ENCODE results near the gene ADAM10. TPM values are rescaled to one million over a fixed set of nuclear protein-coding genes. Genes with fewer than 3 reads are reported as not detected.
"Not testable (repeated sequence)": the region's sequence is repeated elsewhere in the genome, so short reads cannot be mapped to it uniquely, and the experiment has no call there.

ADAM10 gene
- total and polyA plus RNA-seq, 5 experiments from 2014 or later: 96.4 to 150 (median 108) TPM

GRCh38 chr15:58770857-58771620, 21.5 kb upstream of the ADAM10 start, which contains the start of gene MINDY2:
MINDY2 (plus strand) TSS chr15:58771302; CDS start chr15:58771396, 94 bp downstream.
- peak within 1 kb of the TSS in 2 of 10 donors; percentile 4 to 90 for H3K4me3 Mint-ChIP-seq
- H3K27ac Mint-ChIP-seq: peak within 1 kb of the TSS; percentile 87 to 97 (median 96)

GRCh38 chr15:58770519-58770856, 21.0 kb upstream of the ADAM10 start:
- Mint-ChIP-seq H3K9me3 (peaks cover 0 to 4% (median 0%) of the 10 kb centered on the region in 9 donors), H3K27me3 (no peaks in the 10 kb centered on the region), H3K4me3 (peak overlapping the region in 1 of 10 donors; percentile 90), H3K27ac (peak overlapping the region; percentile 87 to 97 (median 96)), H3K4me1 (peaks cover 6 to 20% (median 13%) of the 10 kb centered on the region in 4 donors), H3K36me3 (no peaks in the 10 kb centered on the region)
- peak; percentile 40 to 46 for ATAC-seq
- POLR2A ChIA-PET: interaction anchor here (0.5 to 3.5 kb wide), 10 partner anchors 11 to 918 kb away, joined by 3 to 83 read pairs (median 4); partner anchors contain the start of genes ADAM10, BNIP2 and SLTM
- DNase-seq: peak in 3 of 10 donors; percentile 6 to 27 (median 14)

More at GRCh38 chr15:58770857-58771620, 21.5 kb upstream of the ADAM10 start, which contains the start of gene MINDY2:
- POLR2A ChIA-PET: interaction anchor here (0.5 to 3.5 kb wide), 9 partner anchors 12 to 918 kb away, joined by 3 to 83 read pairs (median 4); partner anchors contain the start of genes ADAM10, BNIP2 and SLTM
- ATAC-seq (peak; percentile 92 to 94), DNase-seq (peak; percentile 83 to 96 (median 90))
- no peaks in the 10 kb centered on the region for H3K27me3 Mint-ChIP-seq
- H3K9me3 Mint-ChIP-seq: no peaks in the 10 kb centered on the region
- peaks cover 6 to 20% (median 13%) of the 10 kb centered on the region in 4 donors for H3K4me1 Mint-ChIP-seq
- no peaks in the 10 kb centered on the region for H3K36me3 Mint-ChIP-seq

DNA sequence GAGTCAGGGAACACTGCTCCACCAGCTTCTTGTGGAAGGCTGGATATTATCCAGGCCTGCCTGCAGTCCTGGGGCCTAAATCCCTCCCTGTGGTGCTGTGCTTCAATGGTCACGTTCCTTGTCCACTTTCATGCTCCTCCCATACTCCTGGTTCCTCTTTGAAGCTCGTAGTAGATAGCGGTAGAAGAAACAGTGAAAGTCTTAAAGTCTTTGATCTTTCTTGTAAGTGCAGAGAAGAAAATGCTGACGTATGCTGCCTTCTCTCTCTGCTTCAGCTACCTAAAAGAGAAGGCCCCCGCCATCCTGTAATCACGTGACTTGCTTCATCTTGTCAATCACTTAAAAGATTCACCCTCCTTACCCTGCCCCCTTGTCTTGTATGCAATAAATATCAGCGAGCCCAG, 19.1 kb upstream of the ADAM10 start:
- not testable (repeated sequence) for H3K27me3 Mint-ChIP-seq, H3K36me3 Mint-ChIP-seq, ATAC-seq, H3K4me3 Mint-ChIP-seq
- peak overlapping the region in 8 of 10 donors; percentile 18 to 79 (median 56) for H3K27ac Mint-ChIP-seq
- H3K9me3 Mint-ChIP-seq: peaks cover 0 to 15% (median 10%) of the 10 kb centered on the region in 9 donors
- POLR2A ChIA-PET: interaction anchor here (0.6 to 0.7 kb wide), 3 partner anchors 153 to 889 kb away, joined by 3 to 11 read pairs (median 5); partner anchors contain the start of gene GTF2A2
- peak in 7 of 10 donors; percentile 26 to 64 (median 39) for DNase-seq
- H3K4me1 Mint-ChIP-seq: peaks cover 6 to 20% (median 13%) of the 10 kb centered on the region in 4 donors

- Mint-ChIP-seq H3K36me3 (peaks cover 0 to 7% (median 5%) of the 10 kb centered on the region in 3 donors), H3K27me3 (no peaks in the 10 kb centered on the region), H3K9me3 (peaks cover 0 to 15% (median 11%) of the 10 kb centered on the region in 9 donors), H3K27ac (no peak overlapping the region), H3K4me1 (peaks cover 4 to 14% (median 8%) of the 10 kb centered on the region in 4 donors), H3K4me3 (no peak overlapping the region)
- POLR2A ChIA-PET: interaction anchor here (0.7 kb wide), 1 partner anchor 111 kb away, joined by 3 read pairs; no protein-coding TSS in a partner anchor
- ATAC-seq (no peak), DNase-seq (no peak)
These were observed 16.8 kb upstream of the ADAM10 start for GRCh38 chr15:58766290-58766689.

GRCh38 chr15:58764468-58764867, 15.0 kb upstream of the ADAM10 start:
- H3K4me3 Mint-ChIP-seq: no peak overlapping the region

DNA sequence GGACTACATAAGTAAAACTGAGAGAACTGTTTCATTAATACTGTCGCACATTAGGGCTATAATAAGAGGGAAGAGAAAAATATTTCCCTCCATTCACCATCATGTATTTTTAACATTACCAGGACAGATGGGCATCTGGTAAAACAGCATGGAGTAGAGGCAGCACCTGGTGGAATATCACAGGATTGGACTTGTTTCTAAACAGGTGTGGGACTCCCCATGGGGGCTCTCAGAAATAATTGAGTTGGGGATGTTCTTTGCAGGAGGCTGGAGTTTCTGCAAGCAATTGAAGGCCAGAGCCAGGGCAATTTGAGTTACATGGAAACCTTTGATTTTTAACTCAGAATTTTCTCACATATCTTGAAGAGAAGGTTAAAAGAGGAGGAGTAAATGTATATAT, 13.2 kb upstream of the ADAM10 start:
- Mint-ChIP-seq H3K36me3 (peaks cover 0 to 7% (median 5%) of the 10 kb centered on the region in 3 donors), H3K4me3 (no peak overlapping the region), H3K27me3 (no peaks in the 10 kb centered on the region), H3K4me1 (peaks cover 0 to 2% (median 0%) of the 10 kb centered on the region in 4 donors), H3K27ac (no peak overlapping the region), H3K9me3 (peaks cover 0 to 15% (median 11%) of the 10 kb centered on the region in 9 donors)
- DNase-seq (no peak), ATAC-seq (no peak)
- POLR2A ChIA-PET: no interaction called here

More at GRCh38 chr15:58764468-58764867, 15.0 kb upstream of the ADAM10 start:
- Mint-ChIP-seq H3K27me3 (no peaks in the 10 kb centered on the region), H3K27ac (no peak overlapping the region), H3K36me3 (peaks cover 0 to 7% (median 5%) of the 10 kb centered on the region in 3 donors), H3K9me3 (peaks cover 0 to 15% (median 11%) of the 10 kb centered on the region in 9 donors), H3K4me1 (peaks cover 2 to 6% (median 4%) of the 10 kb centered on the region in 4 donors)
- POLR2A ChIA-PET: interaction anchor here (0.7 kb wide), 1 partner anchor 40 kb away, joined by 3 read pairs; no protein-coding TSS in a partner anchor
- DNase-seq: no peak
- no peak for ATAC-seq

DNA sequence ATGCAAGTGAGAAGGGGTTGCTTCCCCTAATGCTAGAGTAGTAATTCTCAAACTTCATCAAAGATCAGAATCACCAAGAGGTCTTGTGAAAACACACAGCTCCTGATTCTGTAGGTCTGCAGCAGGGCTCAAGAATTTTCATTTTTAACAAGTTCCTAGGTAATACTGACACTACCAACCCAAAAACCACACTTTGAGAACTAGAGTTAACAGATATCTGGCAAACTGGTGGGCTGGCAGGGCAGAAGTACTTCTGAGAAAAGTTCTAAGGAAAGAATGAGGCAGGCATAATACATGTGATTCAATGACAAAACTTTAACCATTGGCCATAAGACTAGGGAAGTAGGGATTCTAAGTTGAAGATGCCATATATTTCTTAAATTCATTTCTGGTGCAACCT, 12.8 kb upstream of the ADAM10 start:
- DNase-seq (no peak), ATAC-seq (no peak)
- Mint-ChIP-seq H3K4me3 (no peak overlapping the region), H3K9me3 (peaks cover 0 to 15% (median 11%) of the 10 kb centered on the region in 9 donors), H3K4me1 (peaks cover 0 to 2% (median 0%) of the 10 kb centered on the region in 4 donors), H3K27ac (no peak overlapping the region), H3K27me3 (no peaks in the 10 kb centered on the region), H3K36me3 (peaks cover 0 to 7% (median 5%) of the 10 kb centered on the region in 3 donors)
- POLR2A ChIA-PET: no interaction called here

- Mint-ChIP-seq H3K4me3 (no peak overlapping the region), H3K9me3 (peaks cover 0 to 15% (median 11%) of the 10 kb centered on the region in 9 donors), H3K27me3 (no peaks in the 10 kb centered on the region), H3K36me3 (peaks cover 0 to 7% (median 5%) of the 10 kb centered on the region in 3 donors), H3K4me1 (no peaks in the 10 kb centered on the region), H3K27ac (no peak overlapping the region)
- POLR2A ChIA-PET: interaction anchor here (1.0 kb wide), 1 partner anchor 10 kb away, joined by 4 read pairs; no protein-coding TSS in a partner anchor
- peak in 1 of 2 donors; percentile 49 for ATAC-seq
- peak in 1 of 10 donors; percentile 65 for DNase-seq
These were observed 11.5 kb upstream of the ADAM10 start for GRCh38 chr15:58761010-58761388.

GRCh38 chr15:58760385-58761009, 11.0 kb upstream of the ADAM10 start:
- no peak overlapping the region for H3K27ac Mint-ChIP-seq
- H3K36me3 Mint-ChIP-seq: peaks cover 0 to 7% (median 5%) of the 10 kb centered on the region in 3 donors
- H3K4me1 Mint-ChIP-seq: no peaks in the 10 kb centered on the region
- DNase-seq (no peak), ATAC-seq (no peak)
- H3K27me3 Mint-ChIP-seq: no peaks in the 10 kb centered on the region
- no peak overlapping the region for H3K4me3 Mint-ChIP-seq
- POLR2A ChIA-PET: interaction anchor here (1.0 kb wide), 1 partner anchor 10 kb away, joined by 4 read pairs; no protein-coding TSS in a partner anchor
- H3K9me3 Mint-ChIP-seq: peaks cover 0 to 15% (median 8%) of the 10 kb centered on the region in 9 donors

- H3K4me1 Mint-ChIP-seq: no peaks in the 10 kb centered on the region
- DNase-seq (no peak), ATAC-seq (no peak)
- no peak overlapping the region for H3K4me3 Mint-ChIP-seq
- H3K27me3 Mint-ChIP-seq: no peaks in the 10 kb centered on the region
- POLR2A ChIA-PET: interaction anchor here (0.7 kb wide), 1 partner anchor 444 kb away, joined by 4 read pairs; no protein-coding TSS in a partner anchor
- no peak overlapping the region for H3K27ac Mint-ChIP-seq
- H3K9me3 Mint-ChIP-seq: peaks cover 0 to 3% (median 0%) of the 10 kb centered on the region in 9 donors
- H3K36me3 Mint-ChIP-seq: no peaks in the 10 kb centered on the region
These were observed 8.6 kb upstream of the ADAM10 start for GRCh38 chr15:58758141-58758540.

GRCh38 chr15:58755956-58756355, 6.4 kb upstream of the ADAM10 start:
- DNase-seq (no peak), ATAC-seq (no peak)
- no peaks in the 10 kb centered on the region for H3K9me3 Mint-ChIP-seq
- peak overlapping the region in 1 of 10 donors; percentile 11 for H3K27ac Mint-ChIP-seq
- H3K4me3 Mint-ChIP-seq: no peak overlapping the region
- peaks cover 0 to 2% (median 0%) of the 10 kb centered on the region in 4 donors for H3K4me1 Mint-ChIP-seq
- no peaks in the 10 kb centered on the region for H3K36me3 Mint-ChIP-seq
- H3K27me3 Mint-ChIP-seq: no peaks in the 10 kb centered on the region
- POLR2A ChIA-PET: no interaction called here

DNA sequence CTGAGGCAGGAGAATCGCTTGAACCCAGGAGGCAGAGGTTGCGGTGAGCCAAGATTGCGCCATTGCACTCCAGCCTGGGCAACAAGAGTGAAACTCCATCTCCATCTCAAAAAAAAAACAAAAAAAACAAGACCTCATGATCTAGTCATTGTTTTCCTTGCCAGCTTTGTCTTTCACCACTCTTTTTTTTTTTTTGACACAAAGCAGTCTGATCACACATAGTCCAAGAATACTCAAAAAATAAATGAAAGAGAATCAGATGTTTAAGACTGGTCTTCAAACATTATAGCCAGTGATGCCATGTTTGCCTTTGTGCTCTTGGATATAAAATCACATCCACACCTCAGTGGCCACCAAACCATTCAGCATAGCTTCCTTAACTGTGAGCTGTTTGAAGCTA, 5.8 kb upstream of the ADAM10 start:
- POLR2A ChIA-PET: interaction anchor here (0.5 kb wide), 1 partner anchor 135 kb away, joined by 4 read pairs; no protein-coding TSS in a partner anchor
- H3K4me1 Mint-ChIP-seq: peaks cover 2 to 7% (median 4%) of the 10 kb centered on the region in 4 donors
- no peak for DNase-seq

More for the DNA sequence above, 5.8 kb upstream of the ADAM10 start:
- no peak overlapping the region for H3K4me3 Mint-ChIP-seq
- no peak overlapping the region for H3K27ac Mint-ChIP-seq
- no peak for ATAC-seq
- H3K36me3 Mint-ChIP-seq: no peaks in the 10 kb centered on the region
- no peaks in the 10 kb centered on the region for H3K27me3 Mint-ChIP-seq
- H3K9me3 Mint-ChIP-seq: no peaks in the 10 kb centered on the region

Measured in naive thymus-derived CD8-positive, alpha-beta T cell (primary cell).